Stimulated activated naive CD8-positive, alpha-beta T cell treated with anti-CD3 and anti-CD28 coated beads, Interleukin-15, Interleukin-2, amounts not matched to agents 100 ng/mL and 50 ng/mL, for 24 hours (primary cell): Measurements from ENCODE around the gene CEMP1.

Source experiments
- H3K27ac Mint-ChIP-seq: one replicate; pipeline ENCODE4 v1.8.0; 2021; ENCODE audit warnings: mild to moderate bottlenecking, mixed read lengths
- H3K27me3 Mint-ChIP-seq: one replicate; pipeline ENCODE4 v1.8.0; 2021; ENCODE audit warnings: mixed read lengths
- H3K36me3 Mint-ChIP-seq: one replicate; pipeline ENCODE4 v1.8.0; 2021; ENCODE audit warnings: low read depth, mixed read lengths
- H3K4me1 Mint-ChIP-seq: one replicate; pipeline ENCODE4 v1.8.0; 2021; ENCODE audit warnings: low read depth, mixed read lengths
- H3K4me3 Mint-ChIP-seq: one replicate; pipeline ENCODE4 v1.8.0; 2021; ENCODE audit warnings: mild to moderate bottlenecking, mixed read lengths
- H3K9me3 Mint-ChIP-seq: one replicate; pipeline ENCODE4 v1.8.0; 2021; ENCODE audit warnings: mixed read lengths

The CEMP1 gene

GRCh38 chr16:2529061-2529931 is 1.9 kb downstream of the CEMP1 start:
- peaks cover 13% of the 10 kb centered on the region for H3K36me3 Mint-ChIP-seq
- H3K9me3 Mint-ChIP-seq = no peaks in the 10 kb centered on the region
- H3K27ac Mint-ChIP-seq = no peak overlapping the region
- H3K4me3 Mint-ChIP-seq = no peak overlapping the region
- H3K4me1 Mint-ChIP-seq = peaks cover 23% of the 10 kb centered on the region
- no peaks in the 10 kb centered on the region for H3K27me3 Mint-ChIP-seq

DNA sequence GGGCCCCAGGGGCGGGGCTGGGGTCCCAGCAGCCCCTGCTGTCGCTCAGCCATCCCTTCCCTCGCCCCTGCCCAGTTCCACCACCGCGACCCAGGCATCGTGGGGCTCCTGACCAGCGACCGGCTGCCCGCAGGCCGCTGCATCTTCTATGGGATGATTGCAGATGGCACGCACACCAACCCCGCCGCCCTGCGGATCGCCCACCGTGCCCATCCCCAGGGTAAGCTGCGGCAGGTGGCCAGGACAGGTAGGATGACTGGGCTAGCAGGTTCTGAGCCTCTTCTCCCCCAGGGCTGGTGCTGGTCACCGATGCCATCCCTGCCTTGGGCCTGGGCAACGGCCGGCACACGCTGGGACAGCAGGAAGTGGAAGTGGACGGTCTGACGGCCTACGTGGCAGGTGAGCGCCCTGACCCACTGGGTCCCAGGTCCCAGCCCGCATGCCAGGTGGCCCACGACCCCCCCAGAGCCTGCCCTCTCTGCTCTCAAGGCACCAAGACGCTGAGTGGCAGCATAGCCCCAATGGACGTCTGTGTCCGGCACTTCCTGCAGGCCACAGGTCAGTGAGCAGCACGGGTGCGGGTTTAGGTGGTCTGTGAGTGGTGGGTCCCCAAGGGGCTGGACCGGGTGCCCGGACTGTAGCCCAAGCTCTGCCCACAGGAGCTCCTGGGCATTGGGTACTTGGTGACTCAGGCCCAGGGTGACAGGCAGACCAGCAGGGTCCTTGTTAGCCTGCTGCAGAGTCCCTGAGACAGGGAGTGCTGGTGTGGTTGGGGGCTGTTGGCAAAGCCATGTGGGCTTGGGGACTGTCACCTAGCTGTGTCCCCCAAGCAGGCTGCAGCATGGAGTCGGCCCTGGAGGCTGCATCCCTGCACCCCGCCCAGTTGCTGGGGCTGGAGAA is 2.8 kb downstream of the CEMP1 start:
- Mint-ChIP-seq H3K27me3 (no peaks in the 10 kb centered on the region), H3K9me3 (no peaks in the 10 kb centered on the region), H3K36me3 (peaks cover 20% of the 10 kb centered on the region), H3K27ac (no peak overlapping the region), H3K4me3 (no peak overlapping the region), H3K4me1 (peaks cover 17% of the 10 kb centered on the region)

DNA sequence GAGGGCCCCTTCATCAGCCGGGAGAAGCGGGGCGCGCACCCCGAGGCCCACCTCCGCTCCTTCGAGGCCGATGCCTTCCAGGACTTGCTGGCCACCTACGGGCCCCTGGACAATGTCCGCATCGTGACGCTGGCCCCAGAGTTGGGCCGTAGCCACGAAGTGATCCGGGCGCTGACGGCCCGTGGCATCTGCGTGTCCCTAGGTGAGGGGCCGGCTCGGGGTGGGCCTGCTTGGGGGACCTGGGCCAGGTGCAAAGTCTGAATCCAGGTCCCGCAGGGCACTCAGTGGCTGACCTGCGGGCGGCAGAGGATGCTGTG is 3.5 kb downstream of the CEMP1 start:
- H3K27me3 Mint-ChIP-seq = no peaks in the 10 kb centered on the region
- H3K36me3 Mint-ChIP-seq = peaks cover 24% of the 10 kb centered on the region

DNA sequence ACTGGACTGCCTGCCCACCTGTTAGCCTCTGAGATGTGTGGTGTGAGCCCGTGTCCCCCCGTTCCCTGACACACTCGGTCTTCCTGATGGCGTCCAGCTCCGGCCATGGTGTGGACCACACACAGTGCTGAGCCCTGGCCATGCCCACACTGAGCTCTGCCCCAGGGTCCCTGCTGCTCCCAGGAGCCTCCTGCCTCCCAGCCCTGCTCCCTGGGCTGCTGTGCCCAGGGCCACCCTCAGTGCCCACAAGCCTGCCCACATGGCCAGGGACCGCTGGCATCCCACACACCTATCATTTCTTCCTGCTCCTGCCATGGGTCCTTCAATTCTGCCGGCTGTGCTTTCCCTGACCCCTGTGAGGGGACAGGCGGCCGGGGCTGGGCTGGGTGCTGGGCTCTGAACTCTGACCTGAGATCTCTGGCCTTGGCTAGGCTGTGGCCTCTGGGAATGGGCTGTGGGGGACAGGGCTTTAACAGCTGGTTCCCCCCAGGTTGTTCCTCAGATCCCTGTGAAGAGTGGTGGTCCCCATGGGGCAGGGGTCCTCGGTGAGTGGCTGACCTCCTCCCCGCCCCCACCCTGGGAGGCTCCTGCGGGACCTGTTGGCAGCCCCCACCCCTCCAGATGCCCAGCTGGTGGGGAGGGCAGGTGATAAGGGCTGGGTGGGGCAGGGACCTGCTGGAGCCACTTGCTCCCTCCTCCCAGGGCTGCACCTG is 4.0 kb downstream of the CEMP1 start:
- no peaks in the 10 kb centered on the region for H3K9me3 Mint-ChIP-seq

More for the DNA sequence above, 3.5 kb downstream of the CEMP1 start:
- Mint-ChIP-seq H3K4me1 (peaks cover 13% of the 10 kb centered on the region), H3K4me3 (no peak overlapping the region), H3K9me3 (no peaks in the 10 kb centered on the region), H3K27ac (no peak overlapping the region)

DNA sequence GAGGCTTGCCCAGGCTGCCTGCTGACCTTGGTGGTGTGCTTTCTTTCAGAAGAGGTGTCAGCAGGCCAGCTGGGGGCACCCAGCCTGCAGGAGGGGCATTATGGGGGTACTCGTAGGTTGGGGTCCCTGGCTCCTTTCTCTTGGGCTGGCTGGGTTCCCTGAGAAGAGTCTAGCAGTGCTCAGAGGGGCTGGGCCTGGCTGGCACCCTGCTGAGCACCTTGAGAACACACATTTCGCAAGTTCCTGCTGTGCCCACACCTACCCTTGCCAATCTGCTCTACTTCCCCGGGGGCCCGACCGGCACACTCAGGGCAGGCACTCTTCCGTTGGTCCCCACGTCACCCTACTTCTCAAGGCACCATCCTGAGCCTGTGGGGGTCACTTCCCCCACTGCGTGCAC is 5.1 kb downstream of the CEMP1 start:
- no peaks in the 10 kb centered on the region for H3K27me3 Mint-ChIP-seq
- no peak overlapping the region for H3K4me3 Mint-ChIP-seq
- H3K36me3 Mint-ChIP-seq = peaks cover 24% of the 10 kb centered on the region
- no peaks in the 10 kb centered on the region for H3K9me3 Mint-ChIP-seq
- H3K27ac Mint-ChIP-seq = no peak overlapping the region
- peaks cover 9% of the 10 kb centered on the region for H3K4me1 Mint-ChIP-seq

More for the DNA sequence above, 4.0 kb downstream of the CEMP1 start:
- no peak overlapping the region for H3K27ac Mint-ChIP-seq
- no peaks in the 10 kb centered on the region for H3K27me3 Mint-ChIP-seq
- H3K36me3 Mint-ChIP-seq = peaks cover 24% of the 10 kb centered on the region
- H3K4me3 Mint-ChIP-seq = no peak overlapping the region
- H3K4me1 Mint-ChIP-seq = peaks cover 9% of the 10 kb centered on the region

- no peak overlapping the region for H3K27ac Mint-ChIP-seq
- H3K27me3 Mint-ChIP-seq = no peaks in the 10 kb centered on the region
Observed at GRCh38 chr16:2524339-2524938, 6.8 kb downstream of the CEMP1 start.

GRCh38 chr16:2523801-2524231 is 7.4 kb downstream of the CEMP1 start:
- Mint-ChIP-seq H3K27ac (no peak overlapping the region), H3K4me3 (no peak overlapping the region)

More at GRCh38 chr16:2524339-2524938, 6.8 kb downstream of the CEMP1 start:
- Mint-ChIP-seq H3K36me3 (peaks cover 30% of the 10 kb centered on the region), H3K4me3 (no peak overlapping the region), H3K9me3 (no peaks in the 10 kb centered on the region), H3K4me1 (peaks cover 19% of the 10 kb centered on the region)

GRCh38 chr16:2520784-2521531 is 10.2 kb downstream of the CEMP1 start:
- peak overlapping the region; percentile 87 for H3K27ac Mint-ChIP-seq
- no peaks in the 10 kb centered on the region for H3K9me3 Mint-ChIP-seq
- peaks cover 44% of the 10 kb centered on the region for H3K4me1 Mint-ChIP-seq
- no peaks in the 10 kb centered on the region for H3K27me3 Mint-ChIP-seq
- H3K36me3 Mint-ChIP-seq = peaks cover 29% of the 10 kb centered on the region
- peak overlapping the region; percentile 82 for H3K4me3 Mint-ChIP-seq

More at GRCh38 chr16:2523801-2524231, 7.4 kb downstream of the CEMP1 start:
- H3K27me3 Mint-ChIP-seq = no peaks in the 10 kb centered on the region
- H3K9me3 Mint-ChIP-seq = no peaks in the 10 kb centered on the region
- peaks cover 30% of the 10 kb centered on the region for H3K36me3 Mint-ChIP-seq
- H3K4me1 Mint-ChIP-seq = peaks cover 23% of the 10 kb centered on the region

- Mint-ChIP-seq H3K27ac (peak within 1 kb of the TSS; percentile 87), H3K4me1 (peaks cover 51% of the 10 kb centered on the region), H3K9me3 (no peaks in the 10 kb centered on the region), H3K27me3 (no peaks in the 10 kb centered on the region), H3K36me3 (peaks cover 28% of the 10 kb centered on the region), H3K4me3 (peak within 1 kb of the TSS; percentile 82)
Observed at GRCh38 chr16:2520097-2520783, 11.0 kb downstream of the CEMP1 start, which contains the start of gene AMDHD2. Gene AMDHD2, plus strand, starts transcription at chr16:2520371. Its CDS starts 88 bp downstream, at chr16:2520459.

GRCh38 chr16:2519711-2520080 is 11.5 kb downstream of the CEMP1 start:
- peaks cover 25% of the 10 kb centered on the region for H3K36me3 Mint-ChIP-seq
- H3K4me1 Mint-ChIP-seq = peaks cover 54% of the 10 kb centered on the region
- H3K4me3 Mint-ChIP-seq = peak overlapping the region; percentile 55
- H3K27me3 Mint-ChIP-seq = no peaks in the 10 kb centered on the region
- H3K27ac Mint-ChIP-seq = peak overlapping the region; percentile 74
- no peaks in the 10 kb centered on the region for H3K9me3 Mint-ChIP-seq

DNA sequence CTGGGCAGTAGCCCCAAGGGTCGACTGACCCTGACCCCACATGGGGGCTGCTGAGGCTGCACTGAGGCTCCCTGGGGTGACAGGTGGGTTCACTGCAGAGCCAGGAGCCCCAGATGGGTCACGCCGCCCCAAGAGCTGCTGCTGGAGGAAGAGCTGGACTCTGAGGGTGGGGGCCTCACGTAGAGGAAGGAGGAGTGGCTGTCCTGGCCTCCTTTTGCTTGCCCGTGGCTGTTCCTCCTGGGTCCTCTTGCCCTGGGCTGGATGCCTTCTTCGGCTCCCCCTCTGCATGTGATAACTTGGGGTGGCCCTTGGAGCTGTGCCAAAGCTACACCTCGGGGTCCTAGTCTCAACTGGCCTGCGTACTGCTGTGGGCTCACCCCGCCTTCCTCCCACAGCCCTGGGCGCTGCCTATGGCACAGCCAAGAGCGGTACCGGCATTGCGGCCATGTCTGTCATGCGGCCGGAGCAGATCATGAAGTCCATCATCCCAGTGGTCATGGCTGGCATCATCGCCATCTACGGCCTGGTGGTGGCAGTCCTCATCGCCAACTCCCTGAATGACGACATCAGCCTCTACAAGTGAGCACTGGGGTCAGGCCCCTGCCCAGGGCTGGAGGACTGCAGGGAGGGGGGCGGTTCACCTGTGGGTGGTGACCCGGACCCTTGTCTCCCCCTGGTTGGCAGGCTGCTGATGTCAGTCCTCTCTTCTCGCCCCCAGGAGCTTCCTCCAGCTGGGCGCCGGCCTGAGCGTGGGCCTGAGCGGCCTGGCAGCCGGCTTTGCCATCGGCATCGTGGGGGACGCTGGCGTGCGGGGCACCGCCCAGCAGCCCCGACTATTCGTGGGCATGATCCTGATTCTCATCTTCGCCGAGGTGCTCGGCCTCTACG is 12.1 kb downstream of the CEMP1 start:
- peaks cover 19% of the 10 kb centered on the region for H3K36me3 Mint-ChIP-seq
- H3K4me1 Mint-ChIP-seq = peaks cover 54% of the 10 kb centered on the region
- H3K4me3 Mint-ChIP-seq = peak overlapping the region; percentile 55
- H3K27ac Mint-ChIP-seq = peak overlapping the region; percentile 74
- H3K27me3 Mint-ChIP-seq = no peaks in the 10 kb centered on the region
- H3K9me3 Mint-ChIP-seq = no peaks in the 10 kb centered on the region

GRCh38 chr16:2517954-2518605 is 13.1 kb downstream of the CEMP1 start:
- H3K27ac Mint-ChIP-seq = peak overlapping the region; percentile 49
- H3K9me3 Mint-ChIP-seq = no peaks in the 10 kb centered on the region
- H3K36me3 Mint-ChIP-seq = peaks cover 11% of the 10 kb centered on the region
- H3K27me3 Mint-ChIP-seq = no peaks in the 10 kb centered on the region
- H3K4me3 Mint-ChIP-seq = no peak overlapping the region
- H3K4me1 Mint-ChIP-seq = peaks cover 57% of the 10 kb centered on the region
